DOHH2 (cell line): ENCODE data around the gene SHISA6.

Experiments
- H3F3A ChIP-seq: fragments of 200-600 bp; sonication (generic), shearing (Covaris generic); 2 replicates; pipeline ENCODE4 v1.6.0; 2016; ENCODE audit warnings: antibody characterized with exemption, mild to moderate bottlenecking; ENCODE audit not compliant: control insufficient read depth, insufficient read depth
- H3K27ac ChIP-seq: fragments of 200-600 bp; sonication (generic); 2 replicates; pipeline ENCODE4 v1.5.1; 2014; ENCODE audit warnings: low read depth, mild to moderate bottlenecking, low read length, moderate library complexity
- H3K27me3 ChIP-seq: fragments of 200-600 bp; sonication (generic); 2 replicates; pipeline ENCODE4 v1.6.1; 2014; ENCODE audit warnings: mild to moderate bottlenecking, low read length, mixed read lengths; ENCODE audit not compliant: control insufficient read depth
- H3K36me3 ChIP-seq: fragments of 200-600 bp; sonication (generic); 2 replicates; pipeline ENCODE4 v1.6.1; 2014; ENCODE audit warnings: mild to moderate bottlenecking, low read length, moderate library complexity, mixed read lengths; ENCODE audit not compliant: control insufficient read depth
- H3K4me1 ChIP-seq: fragments of 200-600 bp; sonication (generic); 2 replicates; pipeline ENCODE4 v1.6.1; 2014; ENCODE audit warnings: mild to moderate bottlenecking, low read length, mixed read lengths; ENCODE audit not compliant: control insufficient read depth
- H3K4me2 ChIP-seq: fragments of 200-600 bp; sonication (generic); 2 replicates; pipeline ENCODE4 v1.6.0; 2014; ENCODE audit warnings: mild to moderate bottlenecking, low read length, moderate library complexity
- H3K4me3 ChIP-seq: fragments of 200-600 bp; sonication (generic); 2 replicates; pipeline ENCODE4 v1.5.1; 2014; ENCODE audit warnings: mild to moderate bottlenecking, low read length, mixed read lengths
- H3K79me2 ChIP-seq: fragments of 200-600 bp; sonication (generic); 2 replicates; pipeline ENCODE4 v1.6.1; 2014; ENCODE audit warnings: mild to moderate bottlenecking, low read length, mixed read lengths; ENCODE audit not compliant: control insufficient read depth
- H3K9me2 ChIP-seq: fragments of 200-600 bp; sonication (generic); replicated peaks from 2 replicates; pipeline ENCODE4 v1.6.1; 2014; ENCODE audit warnings: mild to moderate bottlenecking, low read length, mixed read lengths; ENCODE audit not compliant: control insufficient read depth
- H3K9me3 ChIP-seq: fragments of 200-600 bp; sonication (generic); 2 replicates; pipeline ENCODE4 v1.6.1; 2014; ENCODE audit warnings: antibody characterized with exemption, low read length, mixed read lengths; ENCODE audit not compliant: control insufficient read depth, insufficient read depth
- H4K20me1 ChIP-seq: fragments of 200-600 bp; sonication (generic); 2 replicates; pipeline ENCODE4 v1.6.0; 2014; ENCODE audit warnings: low read depth, mild to moderate bottlenecking, antibody characterized with exemption, low read length, moderate library complexity; ENCODE audit not compliant: control insufficient read depth, insufficient read depth
- EZH2phosphoT487 ChIP-seq: fragments of 200-600 bp; sonication (generic); IDR thresholded peaks from 2 replicates; pipeline ENCODE4 v1.6.1; 2017; ENCODE audit warnings: borderline replicate concordance, mild to moderate bottlenecking, antibody characterized with exemption, low read length, moderate library complexity, mixed read lengths
- TF ChIP-seq, protein P1 (sequence below): fragments of 200-600 bp; sonication (generic); IDR thresholded peaks from one replicate; pipeline ENCODE4 v1.5.1; 2014; ENCODE audit warnings: antibody characterized with exemption, mild to moderate bottlenecking, low read depth, low read length; ENCODE audit not compliant: poor library complexity, severe bottlenecking

Gene SHISA6

GRCh38 chr17:11557727-11558452 lies 316.9 kb downstream of the SHISA6 start:
- H3K4me1 ChIP-seq, result no peaks in the 10 kb centered on the region
- H3K4me3 ChIP-seq, result no peak overlapping the region
- no peak for TF ChIP-seq EZH2phosphoT487
- TF ChIP-seq, protein P1, sequence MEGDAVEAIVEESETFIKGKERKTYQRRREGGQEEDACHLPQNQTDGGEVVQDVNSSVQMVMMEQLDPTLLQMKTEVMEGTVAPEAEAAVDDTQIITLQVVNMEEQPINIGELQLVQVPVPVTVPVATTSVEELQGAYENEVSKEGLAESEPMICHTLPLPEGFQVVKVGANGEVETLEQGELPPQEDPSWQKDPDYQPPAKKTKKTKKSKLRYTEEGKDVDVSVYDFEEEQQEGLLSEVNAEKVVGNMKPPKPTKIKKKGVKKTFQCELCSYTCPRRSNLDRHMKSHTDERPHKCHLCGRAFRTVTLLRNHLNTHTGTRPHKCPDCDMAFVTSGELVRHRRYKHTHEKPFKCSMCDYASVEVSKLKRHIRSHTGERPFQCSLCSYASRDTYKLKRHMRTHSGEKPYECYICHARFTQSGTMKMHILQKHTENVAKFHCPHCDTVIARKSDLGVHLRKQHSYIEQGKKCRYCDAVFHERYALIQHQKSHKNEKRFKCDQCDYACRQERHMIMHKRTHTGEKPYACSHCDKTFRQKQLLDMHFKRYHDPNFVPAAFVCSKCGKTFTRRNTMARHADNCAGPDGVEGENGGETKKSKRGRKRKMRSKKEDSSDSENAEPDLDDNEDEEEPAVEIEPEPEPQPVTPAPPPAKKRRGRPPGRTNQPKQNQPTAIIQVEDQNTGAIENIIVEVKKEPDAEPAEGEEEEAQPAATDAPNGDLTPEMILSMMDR, result no peak
- H3K9me3 ChIP-seq, result peaks cover 10% of the 10 kb centered on the region; the same call in 1 of the 2 replicates
- H3K27me3 ChIP-seq, result no peaks in the 10 kb centered on the region
- no peaks in the 10 kb centered on the region for H3K79me2 ChIP-seq
- H3F3A ChIP-seq, result no peaks in the 10 kb centered on the region
- no peaks in the 10 kb centered on the region for H4K20me1 ChIP-seq
- H3K27ac ChIP-seq, result no peak overlapping the region
- no peaks in the 10 kb centered on the region for H3K36me3 ChIP-seq
- H3K9me2 ChIP-seq, result no peaks in the 10 kb centered on the region
- no peak overlapping the region for H3K4me2 ChIP-seq

DNA sequence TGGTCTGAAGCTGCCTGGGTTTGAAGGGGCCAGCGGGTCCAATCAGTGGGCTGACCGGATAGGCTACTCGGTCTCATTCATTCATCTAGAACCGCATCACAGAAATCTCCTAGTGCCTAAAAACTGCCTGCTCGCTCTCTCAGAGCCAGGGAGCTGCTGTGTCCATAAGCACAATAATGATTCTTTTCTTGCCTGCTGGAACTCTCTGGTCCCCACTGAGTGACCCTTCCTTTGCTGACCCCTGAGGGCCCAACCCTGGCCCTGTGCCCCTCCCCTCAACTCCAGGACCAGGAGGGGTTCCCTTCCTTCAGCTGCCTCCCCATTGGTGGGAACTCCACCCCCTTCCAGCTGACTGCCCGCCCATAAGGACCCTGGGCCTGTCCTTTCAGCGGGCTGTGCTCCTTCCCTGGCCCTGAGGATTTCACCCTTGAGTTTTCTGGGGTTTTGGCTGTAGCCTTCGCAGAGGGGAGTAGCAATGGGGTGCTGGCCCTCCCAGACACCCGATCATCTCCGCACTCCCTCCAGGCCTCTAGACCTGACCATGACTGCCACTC lies 317.7 kb downstream of the SHISA6 start:
- TF ChIP-seq, protein P1, result no peak
- no peak for TF ChIP-seq EZH2phosphoT487
- Histone ChIP-seq H3K4me2 (no peak overlapping the region), H4K20me1 (no peaks in the 10 kb centered on the region), H3K79me2 (no peaks in the 10 kb centered on the region), H3K4me1 (no peaks in the 10 kb centered on the region), H3K36me3 (no peaks in the 10 kb centered on the region), H3K9me2 (no peaks in the 10 kb centered on the region), H3K9me3 (peaks cover 10% of the 10 kb centered on the region; the same call in 1 of the 2 replicates), H3K4me3 (no peak overlapping the region), H3F3A (no peaks in the 10 kb centered on the region), H3K27me3 (no peaks in the 10 kb centered on the region), H3K27ac (no peak overlapping the region)

- H3K9me3 ChIP-seq, result peaks cover 10% of the 10 kb centered on the region; the same call in 1 of the 2 replicates
Measured at GRCh38 chr17:11559601-11560000, 318.6 kb downstream of the SHISA6 start.

More at GRCh38 chr17:11559601-11560000, 318.6 kb downstream of the SHISA6 start:
- Histone ChIP-seq H3K27ac (no peak overlapping the region), H3K4me1 (no peaks in the 10 kb centered on the region), H3K4me3 (no peak overlapping the region), H3K27me3 (no peaks in the 10 kb centered on the region), H3F3A (no peaks in the 10 kb centered on the region), H3K4me2 (no peak overlapping the region), H3K36me3 (no peaks in the 10 kb centered on the region), H3K79me2 (no peaks in the 10 kb centered on the region), H4K20me1 (no peaks in the 10 kb centered on the region), H3K9me2 (no peaks in the 10 kb centered on the region)
- TF ChIP-seq, protein P1, result no peak
- TF ChIP-seq EZH2phosphoT487, result no peak
